Transverse colon (tissue), 4 donors: ENCODE data around the gene SAMHD1. TPM values are rescaled to one million over a fixed set of nuclear protein-coding genes. Genes with fewer than 3 reads are reported as not detected.

ENCODE experiments used
- DNase-seq: peaks from one replicate; pipeline ENCODE4 v3.0.0-alpha.2; 2019
- H3K27ac ChIP-seq, 4 donors: fragments of 200-600 bp; sonication (generic); 2 replicates each; pipeline ENCODE4 v1.5.1; 2016 to 2018; ENCODE audit warnings: inconsistent platforms in 4 of 4
- H3K27me3 ChIP-seq: fragments of 200-600 bp; sonication (generic); 2 replicates; pipeline ENCODE4 v1.5.1; 2017; ENCODE audit warnings: inconsistent platforms
- H3K36me3 ChIP-seq, 4 donors: fragments of 200-600 bp; sonication (generic); 2 replicates each; pipeline ENCODE4 v1.5.1; 2017 to 2019; ENCODE audit warnings: inconsistent platforms in 4 of 4
- H3K4me1 ChIP-seq, 4 donors: fragments of 200-600 bp; sonication (generic); 2 replicates each; pipeline ENCODE4 v1.5.1; 2017 to 2020; ENCODE audit warnings: inconsistent platforms in 4 of 4
- H3K4me3 ChIP-seq, 4 donors: fragments of 200-600 bp; sonication (generic); 1 replicate in 1 of 4; 2 replicates in 3 of 4; pipeline versions ENCODE4 v1.5.1 to v1.6.1; 2017 to 2019; ENCODE audit warnings: inconsistent platforms in 4 of 4
- H3K9me3 ChIP-seq, 2 donors: fragments of 200-600 bp; sonication (generic); 2 replicates each; pipeline ENCODE4 v1.5.1; 2017 to 2019; ENCODE audit warnings: inconsistent platforms in 2 of 2
- CTCF ChIP-seq, 5 experiments: fragments of 200-600 bp in 3 of 5; fragments of 450-650 bp in 2 of 5; sonication (generic) in 3 of 5; IDR thresholded peaks; 1 replicate in 2 of 5; 2 replicates in 3 of 5; pipeline ENCODE4 v1.5.1; 2016 to 2017; ENCODE audit warnings: antibody characterized with exemption in 5 of 5, inconsistent platforms in 3 of 5, mild to moderate bottlenecking in 2 of 5, moderate library complexity in 1 of 5
- EP300 ChIP-seq: sonication (generic); formaldehyde crosslinking; IDR thresholded peaks from one replicate; pipeline ENCODE4 v1.6.1; 2017; ENCODE audit warnings: antibody characterized with exemption, low read depth
- POLR2A ChIP-seq: fragments of 450-650 bp; IDR thresholded peaks from one replicate; pipeline ENCODE4 v1.6.1; 2016; ENCODE audit warnings: antibody characterized with exemption, mild to moderate bottlenecking, moderate library complexity
- POLR2AphosphoS5 ChIP-seq, 3 donors: sonication (generic); formaldehyde crosslinking; IDR thresholded peaks; one replicate each; pipeline ENCODE4 v1.6.1; 2016; ENCODE audit warnings: antibody characterized with exemption in 3 of 3
- WGBS, 2 donors: methylation state at CpG; one replicate each; pipeline ENCODE4 v1.1.5; 2018; ENCODE audit warnings: low coverage in 1 of 2; 5-methylcytosine and 5-hydroxymethylcytosine counted together
- in situ Hi-C, 4 donors: fragments of 200-750 bp; cut with MboI; loops; one replicate each; pipeline versions ENCODE4 v1.15.0 to v1.15.1; 2017; ENCODE audit warnings: low sequenced_read_pairs in 3 of 4, low pct_ligation_motif_present in 1 of 4, low pct_unique_long_range_greater_than_20kb in 1 of 4
- intact Hi-C: fragments of 100-400 bp; cut with DNase I; formaldehyde crosslinking; loops from one replicate; pipeline ENCODE4 v1.15.1; 2023; ENCODE audit warnings: low total_unique reads
- total RNA-seq, 4 donors: library from RNA; depleted of rRNA; stranded (reverse); fragments of >200 nt; gene quantifications; one replicate each; pipeline ENCODE4 v1.1.0, GENCODE V29; 2016

Gene SAMHD1
- total RNA-seq, 4 donors from 2014 or later = 40.6 to 96.9 (median 70.6) TPM

DNA sequence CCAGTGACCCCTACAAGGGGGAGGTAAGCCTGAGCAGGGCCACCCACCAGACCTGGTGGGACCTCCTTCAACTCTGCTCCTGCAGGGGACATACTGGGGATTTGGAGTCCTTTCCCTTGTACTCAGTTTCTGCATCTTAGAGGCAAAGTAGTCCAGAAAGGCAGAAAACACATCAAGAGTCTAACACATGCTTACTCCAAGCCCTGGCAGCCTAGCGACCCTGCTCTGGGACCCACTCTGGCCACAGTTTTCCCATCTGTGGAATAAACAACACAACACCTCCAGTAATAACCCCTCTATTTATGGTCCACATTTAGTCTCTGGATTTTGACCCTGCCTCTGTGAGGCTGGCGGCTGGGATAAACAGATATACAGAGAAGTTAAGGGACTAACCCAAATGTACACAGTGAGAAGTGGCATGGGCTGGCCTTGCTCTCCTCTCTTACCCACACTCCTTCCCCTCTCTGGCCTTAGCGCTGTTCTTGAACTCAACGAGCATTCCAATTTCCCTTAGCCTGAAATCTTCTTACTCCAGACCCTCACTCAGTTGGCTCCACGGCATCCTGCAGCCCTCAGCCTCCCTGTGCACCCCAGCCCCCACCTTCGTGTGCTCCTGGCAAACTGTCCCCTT, 91.7 kb downstream of the SAMHD1 start:
- no peaks in the 10 kb centered on the region for H3K9me3 ChIP-seq
- in situ Hi-C loops = no loop called here
- DNase-seq = no peak
- intact Hi-C loops = no loop called here
- H3K4me3 ChIP-seq = no peak overlapping the region
- H3K27ac ChIP-seq = peak overlapping the region; percentile 87 to 95 (median 89)
- H3K36me3 ChIP-seq = no peaks in the 10 kb centered on the region
- TF ChIP-seq EP300 (no peak), POLR2A (no peak), CTCF (IDR thresholded peaks at IDR 0.05) (no peak), POLR2AphosphoS5 (IDR thresholded peaks at IDR 0.05) (no peak)
- no peaks in the 10 kb centered on the region for H3K27me3 ChIP-seq
- peaks cover 44 to 80% (median 63%) of the 10 kb centered on the region in 4 donors for H3K4me1 ChIP-seq
- 60 to 66% methylated on average over 3 to 6 of the region's 6 CpGs for WGBS, 2 donors

DNA sequence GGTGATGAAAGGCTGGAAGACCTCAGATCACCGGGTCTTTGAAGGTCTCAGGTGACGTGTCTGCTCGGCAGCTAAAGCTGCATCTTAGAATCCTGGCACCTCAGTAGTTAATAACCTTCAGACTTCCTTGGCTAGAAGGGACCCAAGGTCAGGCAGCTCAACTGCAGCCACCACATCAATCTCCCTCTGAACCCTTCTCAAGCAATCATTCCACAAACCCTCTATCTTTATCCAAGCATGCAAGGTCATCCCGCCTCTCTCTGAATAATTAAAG, 92.3 kb downstream of the SAMHD1 start:
- Histone ChIP-seq H3K27me3 (no peaks in the 10 kb centered on the region), H3K4me3 (no peak overlapping the region), H3K27ac (peak overlapping the region; percentile 87 to 95 (median 89)), H3K36me3 (no peaks in the 10 kb centered on the region), H3K4me1 (peaks cover 41 to 80% (median 62%) of the 10 kb centered on the region in 4 donors), H3K9me3 (no peaks in the 10 kb centered on the region)
- TF ChIP-seq POLR2AphosphoS5 (IDR thresholded peaks at IDR 0.05) = no peak
- no peak for TF ChIP-seq EP300
- TF ChIP-seq POLR2A = no peak
- TF ChIP-seq CTCF (IDR thresholded peaks at IDR 0.05) = no peak
- 75 to 78% methylated on average over 1 to 4 of the region's 4 CpGs for WGBS, 2 donors
- intact Hi-C loops (no loop called here), in situ Hi-C loops (no loop called here)
- DNase-seq = no peak

GRCh38 chr20:36856691-36857635, 94.5 kb downstream of the SAMHD1 start:
- Histone ChIP-seq H3K4me3 (no peak overlapping the region), H3K36me3 (no peaks in the 10 kb centered on the region), H3K9me3 (no peaks in the 10 kb centered on the region), H3K27ac (peak overlapping the region; percentile 42 to 89 (median 68)), H3K4me1 (peaks cover 51 to 82% (median 64%) of the 10 kb centered on the region in 4 donors), H3K27me3 (no peaks in the 10 kb centered on the region)
- intact Hi-C loops (no loop called here), in situ Hi-C loops (no loop called here)
- DNase-seq = no peak
- TF ChIP-seq CTCF (IDR thresholded peaks at IDR 0.05) (no peak), EP300 (no peak)
- 63% methylated on average over 17 of the region's 17 CpGs; no CpG with 5 or more reads in 1 of the 2 donors for WGBS, 2 donors

DNA sequence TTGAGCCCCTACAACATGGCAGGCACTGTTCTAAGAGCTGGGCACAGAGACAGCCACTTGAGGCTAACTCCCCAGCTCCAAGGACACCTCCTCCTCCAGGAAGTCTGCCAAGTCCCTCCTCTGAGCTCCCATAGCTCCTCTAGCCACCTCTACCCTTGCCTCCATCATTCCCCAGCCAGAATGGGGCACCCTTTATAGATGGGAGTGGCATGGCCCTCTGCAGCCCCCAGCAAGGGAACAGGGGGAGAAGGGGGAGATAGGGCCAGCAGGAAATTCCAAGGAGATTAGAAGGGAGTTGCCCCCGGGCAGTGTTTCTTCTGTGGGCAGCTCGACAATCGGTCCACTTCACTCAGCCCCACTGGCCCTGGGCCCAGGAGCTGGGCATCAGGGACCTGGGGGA, 95.3 kb downstream of the SAMHD1 start:
- intact Hi-C loops = no loop called here
- in situ Hi-C loops = no loop called here

More for the DNA sequence above, 95.3 kb downstream of the SAMHD1 start:
- WGBS, 2 donors = 69% methylated on average over 3 of the region's 3 CpGs; no CpG with 5 or more reads in 1 of the 2 donors
- H3K27ac ChIP-seq = peak overlapping the region; percentile 42 to 89 (median 68)
- no peak for DNase-seq
- no peak overlapping the region for H3K4me3 ChIP-seq
- no peaks in the 10 kb centered on the region for H3K27me3 ChIP-seq
- peaks cover 45 to 78% (median 59%) of the 10 kb centered on the region in 4 donors for H3K4me1 ChIP-seq
- H3K9me3 ChIP-seq = no peaks in the 10 kb centered on the region
- TF ChIP-seq CTCF (IDR thresholded peaks at IDR 0.05) (no peak), POLR2A (no peak), EP300 (no peak), POLR2AphosphoS5 (IDR thresholded peaks at IDR 0.05) (no peak)
- no peaks in the 10 kb centered on the region for H3K36me3 ChIP-seq
